Fibroblast of the conjunctiva (primary cell): Measurements from ENCODE around the gene TRAPPC12.
A peak's percentile ranks its signal among the peaks of the same experiment; 100 is the strongest.
"Not testable (repeated sequence)": the region's sequence is repeated elsewhere in the genome, so short reads cannot be mapped to it uniquely, and the experiment has no call there.

Experiments used
- DNase-seq: peaks from one replicate; pipeline ENCODE4 v3.0.0-alpha.2; 2010; ENCODE audit warnings: low read depth

TRAPPC12 gene

GRCh38 chr2:3487432-3487831 lies 107.9 kb downstream of the TRAPPC12 start:
- no peak for DNase-seq

- DNase-seq = no peak
Measured at GRCh38 chr2:3488061-3488531, 108.6 kb downstream of the TRAPPC12 start.

- no peak for DNase-seq
Measured at GRCh38 chr2:3488855-3489763, 109.6 kb downstream of the TRAPPC12 start.

- no peak for DNase-seq
Measured at GRCh38 chr2:3489764-3490115, 110.2 kb downstream of the TRAPPC12 start.

- DNase-seq = no peak
Measured at GRCh38 chr2:3490191-3491170, 111.0 kb downstream of the TRAPPC12 start.

GRCh38 chr2:3491306-3491705 lies 111.8 kb downstream of the TRAPPC12 start:
- DNase-seq = no peak

- DNase-seq = no peak
Measured at GRCh38 chr2:3491716-3492474, 112.4 kb downstream of the TRAPPC12 start.

GRCh38 chr2:3492475-3492787 lies 112.9 kb downstream of the TRAPPC12 start:
- DNase-seq = not testable (repeated sequence)

- peak; percentile 53 for DNase-seq
Measured at GRCh38 chr2:3492951-3493614, 113.6 kb downstream of the TRAPPC12 start.

- no peak for DNase-seq
Measured at GRCh38 chr2:3493615-3494007, 114.1 kb downstream of the TRAPPC12 start.

GRCh38 chr2:3494984-3495666 lies 115.6 kb downstream of the TRAPPC12 start:
- DNase-seq = no peak

GRCh38 chr2:3496708-3497080 lies 117.2 kb downstream of the TRAPPC12 start:
- not testable (repeated sequence) for DNase-seq

- no peak for DNase-seq
Measured at GRCh38 chr2:3498783-3499394, 119.4 kb downstream of the TRAPPC12 start.

- no peak for DNase-seq
Measured at GRCh38 chr2:3500326-3500899, 120.9 kb downstream of the TRAPPC12 start.

GRCh38 chr2:3503046-3503445 lies 123.6 kb downstream of the TRAPPC12 start:
- DNase-seq = no peak

GRCh38 chr2:3503483-3503882 lies 124.0 kb downstream of the TRAPPC12 start:
- no peak for DNase-seq

- no peak for DNase-seq
Measured at GRCh38 chr2:3504741-3505140, 125.2 kb downstream of the TRAPPC12 start.

- DNase-seq = no peak
Measured at GRCh38 chr2:3505771-3506170, 126.3 kb downstream of the TRAPPC12 start.

GRCh38 chr2:3512086-3512485 lies 132.6 kb downstream of the TRAPPC12 start:
- no peak for DNase-seq
